Rectal smooth muscle tissue (tissue), 1 donor: ENCODE results near the gene IL22.
"Not testable (repeated sequence)": the region's sequence is repeated elsewhere in the genome, so short reads cannot be mapped to it uniquely, and the experiment has no call there.

ENCODE experiments used
- H3K27ac ChIP-seq: one replicate; pipeline ENCODE4 v1.7.0; 2013; ENCODE audit warnings: low read depth, low read length, inconsistent platforms
- H3K27me3 ChIP-seq: one replicate; pipeline ENCODE4 v1.7.0; 2013; ENCODE audit warnings: low read length; ENCODE audit not compliant: control insufficient read depth, insufficient read depth
- H3K36me3 ChIP-seq: one replicate; pipeline ENCODE4 v1.7.0; 2013; ENCODE audit warnings: low read length; ENCODE audit not compliant: control insufficient read depth, insufficient read depth
- H3K4me1 ChIP-seq: one replicate; pipeline ENCODE4 v1.7.0; 2013; ENCODE audit warnings: low read length; ENCODE audit not compliant: control insufficient read depth, insufficient read depth
- H3K4me3 ChIP-seq: one replicate; pipeline ENCODE4 v1.7.0; 2013; ENCODE audit warnings: low read length
- H3K9ac ChIP-seq: one replicate; pipeline ENCODE4 v1.7.0; 2013; ENCODE audit warnings: low read length

Gene IL22

DNA sequence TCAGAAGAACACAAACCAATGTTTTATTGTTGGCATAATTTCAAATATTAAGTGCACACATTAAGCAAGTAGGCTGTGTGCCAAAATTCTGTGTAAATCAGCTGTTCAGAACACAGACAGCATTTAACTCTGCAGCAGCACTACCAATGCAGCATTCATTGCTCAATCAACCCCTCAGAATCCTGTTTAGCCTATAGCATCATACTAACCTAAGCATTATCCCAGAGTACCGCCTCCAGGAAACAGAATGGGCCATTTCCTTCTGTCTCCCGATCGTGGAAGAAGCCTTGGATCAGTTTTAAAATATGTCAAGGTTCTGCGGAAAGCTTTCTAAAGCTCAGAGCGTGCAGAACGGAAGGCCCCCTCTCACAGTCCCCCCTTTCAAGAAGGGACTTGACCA, 31.1 kb downstream of the IL22 start:
- H3K27ac ChIP-seq, result no peak overlapping the region
- peaks cover 12% of the 10 kb centered on the region for H3K4me1 ChIP-seq
- no peak overlapping the region for H3K4me3 ChIP-seq
- no peaks in the 10 kb centered on the region for H3K36me3 ChIP-seq
- H3K27me3 ChIP-seq, result no peaks in the 10 kb centered on the region
- H3K9ac ChIP-seq, result no peak overlapping the region

GRCh38 chr12:68221497-68221896, 31.9 kb downstream of the IL22 start:
- H3K4me1 ChIP-seq, result peaks cover 12% of the 10 kb centered on the region
- H3K4me3 ChIP-seq, result no peak overlapping the region
- no peak overlapping the region for H3K9ac ChIP-seq
- no peak overlapping the region for H3K27ac ChIP-seq
- no peaks in the 10 kb centered on the region for H3K27me3 ChIP-seq
- H3K36me3 ChIP-seq, result no peaks in the 10 kb centered on the region

GRCh38 chr12:68210875-68211274, 42.5 kb downstream of the IL22 start:
- Histone ChIP-seq H3K27me3 (no peaks in the 10 kb centered on the region), H3K36me3 (no peaks in the 10 kb centered on the region), H3K27ac (no peak overlapping the region), H3K4me1 (no peaks in the 10 kb centered on the region), H3K4me3 (no peak overlapping the region), H3K9ac (no peak overlapping the region)

DNA sequence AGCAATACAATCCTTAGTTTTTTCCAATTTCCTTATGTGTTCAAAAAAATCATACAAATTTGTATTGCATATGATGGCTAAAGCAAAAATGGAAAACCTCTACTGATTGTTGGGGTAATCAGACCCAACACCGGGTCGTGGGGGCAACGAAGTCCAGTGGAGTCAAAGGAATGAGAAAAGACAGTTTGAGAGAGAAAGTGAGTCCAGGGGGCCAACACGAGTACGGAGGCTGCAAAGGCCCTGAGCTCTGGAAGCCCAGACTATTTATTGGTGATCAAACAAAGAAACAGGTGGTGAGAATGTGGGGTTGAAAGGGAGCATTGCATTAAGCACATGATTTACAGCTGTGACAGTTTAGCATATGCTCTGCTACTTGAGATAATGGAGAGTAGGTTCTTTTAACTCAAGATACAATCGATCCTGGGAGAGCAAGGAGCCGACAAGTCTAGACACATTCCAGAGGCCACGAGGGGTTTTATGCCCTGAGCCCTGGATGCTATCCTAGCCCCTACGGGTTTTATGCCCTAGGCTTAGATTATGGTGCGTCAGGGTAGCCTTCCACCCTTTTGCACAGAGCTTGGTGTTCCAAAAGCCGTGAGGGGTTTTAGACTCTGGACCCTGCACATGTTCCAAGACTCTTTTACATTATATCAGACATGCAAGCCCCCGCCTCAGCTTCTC, 44.2 kb downstream of the IL22 start:
- not testable (repeated sequence) for H3K36me3 ChIP-seq

GRCh38 chr12:68207276-68207675, 46.1 kb downstream of the IL22 start:
- Histone ChIP-seq H3K27ac (no peak overlapping the region), H3K4me1 (no peaks in the 10 kb centered on the region), H3K36me3 (no peaks in the 10 kb centered on the region), H3K4me3 (no peak overlapping the region), H3K27me3 (no peaks in the 10 kb centered on the region), H3K9ac (no peak overlapping the region)

More for the DNA sequence above, 44.2 kb downstream of the IL22 start:
- H3K27ac ChIP-seq, H3K4me1 ChIP-seq, H3K4me3 ChIP-seq, H3K9ac ChIP-seq, H3K27me3 ChIP-seq: not testable (repeated sequence)

GRCh38 chr12:68206446-68206845, 47.0 kb downstream of the IL22 start:
- H3K27me3 ChIP-seq, result no peaks in the 10 kb centered on the region
- no peaks in the 10 kb centered on the region for H3K4me1 ChIP-seq
- no peak overlapping the region for H3K4me3 ChIP-seq
- no peak overlapping the region for H3K9ac ChIP-seq
- no peak overlapping the region for H3K27ac ChIP-seq
- H3K36me3 ChIP-seq, result no peaks in the 10 kb centered on the region

DNA sequence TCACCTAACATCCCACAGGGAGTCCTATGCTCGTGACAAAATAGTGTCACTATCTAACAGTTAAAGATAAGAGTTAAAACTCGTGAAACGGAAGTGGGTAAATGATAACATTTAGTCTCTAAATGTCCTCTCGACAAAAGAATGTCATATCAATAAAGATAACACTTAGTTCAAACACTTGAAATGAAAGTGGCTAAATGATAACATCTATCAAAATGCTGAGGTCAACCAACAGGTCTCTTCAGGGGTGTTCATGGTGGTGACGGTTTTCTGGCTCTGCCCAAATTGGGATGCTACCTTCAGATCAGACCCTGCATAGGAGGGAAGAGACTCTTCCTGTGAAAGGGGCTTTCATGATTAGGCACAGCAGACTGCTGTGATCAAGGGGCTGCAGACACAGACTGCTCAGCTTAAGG, 49.9 kb downstream of the IL22 start:
- Histone ChIP-seq H3K27ac (no peak overlapping the region), H3K4me3 (no peak overlapping the region), H3K36me3 (no peaks in the 10 kb centered on the region), H3K4me1 (no peaks in the 10 kb centered on the region), H3K27me3 (no peaks in the 10 kb centered on the region), H3K9ac (no peak overlapping the region)

DNA sequence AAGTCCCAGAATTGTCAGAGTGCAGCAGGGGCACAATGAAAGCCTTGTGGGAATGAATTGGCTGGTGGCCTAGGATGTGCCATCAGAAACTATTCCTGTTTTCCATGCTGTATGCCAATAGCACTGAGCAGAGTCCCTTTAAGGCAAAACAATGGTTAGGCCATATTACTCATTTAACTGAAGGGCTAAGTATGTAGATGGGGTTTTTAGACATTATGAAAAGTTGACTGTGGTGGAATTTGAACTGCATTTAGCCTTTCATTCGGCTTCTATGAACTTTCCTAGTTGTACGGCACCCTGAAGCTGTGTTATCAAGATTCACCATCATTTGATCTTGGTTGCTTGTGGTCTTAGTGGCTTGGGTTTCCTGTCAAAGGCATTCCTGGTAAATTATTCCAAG, 52.5 kb downstream of the IL22 start:
- H3K4me3 ChIP-seq, result no peak overlapping the region
- H3K27me3 ChIP-seq, result no peaks in the 10 kb centered on the region
- H3K9ac ChIP-seq, result no peak overlapping the region
- no peaks in the 10 kb centered on the region for H3K36me3 ChIP-seq
- H3K4me1 ChIP-seq, result no peaks in the 10 kb centered on the region
- no peak overlapping the region for H3K27ac ChIP-seq

GRCh38 chr12:68199127-68199526, 54.3 kb downstream of the IL22 start:
- no peaks in the 10 kb centered on the region for H3K4me1 ChIP-seq
- no peak overlapping the region for H3K27ac ChIP-seq
- H3K4me3 ChIP-seq, result no peak overlapping the region
- H3K36me3 ChIP-seq, result no peaks in the 10 kb centered on the region
- no peaks in the 10 kb centered on the region for H3K27me3 ChIP-seq
- H3K9ac ChIP-seq, result no peak overlapping the region

DNA sequence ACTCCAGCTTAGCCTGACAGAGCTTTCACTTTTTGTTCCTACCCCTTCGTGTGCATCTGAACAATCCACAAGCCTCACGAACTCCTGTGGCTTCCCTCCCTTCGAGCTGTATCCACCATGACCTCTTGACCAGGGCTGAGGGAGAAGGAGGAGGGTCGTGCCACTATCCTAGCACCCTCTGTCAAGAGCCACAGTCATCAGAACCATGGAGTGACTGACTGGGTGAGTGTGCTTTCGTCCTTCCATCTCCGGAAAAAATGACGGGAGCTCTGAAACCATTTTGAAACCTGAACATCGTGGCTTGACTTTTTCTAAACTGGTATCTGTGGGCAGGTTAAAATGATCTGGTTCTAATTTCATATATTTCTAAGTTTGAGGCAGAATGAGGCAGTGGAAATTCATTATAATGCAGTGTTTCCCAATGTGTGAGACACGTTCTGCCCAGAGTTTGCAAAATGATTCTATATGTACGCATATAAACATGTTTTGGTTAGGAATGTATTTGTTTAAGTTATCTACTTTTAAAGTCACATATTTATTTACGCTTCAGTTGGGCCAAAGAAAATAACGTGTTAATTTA, 54.8 kb downstream of the IL22 start:
- no peaks in the 10 kb centered on the region for H3K4me1 ChIP-seq
- no peaks in the 10 kb centered on the region for H3K36me3 ChIP-seq
- no peak overlapping the region for H3K4me3 ChIP-seq
- H3K9ac ChIP-seq, result no peak overlapping the region
- no peak overlapping the region for H3K27ac ChIP-seq
- H3K27me3 ChIP-seq, result no peaks in the 10 kb centered on the region
